ENCODE measurements around the gene SF3B2.

- TF ChIP-seq CTCF (IDR thresholded peaks at IDR 0.05) (no peak), EP300 (IDR thresholded peaks at IDR 0.05) (no peak)
Measured at GRCh38 chr11:66076561-66076960, 24.4 kb downstream of the SF3B2 start.

Data from tibial nerve (tissue), 4 donors.